Measurements from ENCODE around the gene FHL2. TPM values are rescaled to one million over a fixed set of nuclear protein-coding genes. Genes with fewer than 3 reads are reported as not detected.

The FHL2 gene
- total and polyA plus RNA-seq, 9 of the 15 experiments (the other 6 are each of a cell fraction or from before 2014, with no cell fraction given): 7.5 to 33.1 (median 23.9) TPM

GRCh38 chr2:105369777-105370690 is 28.8 kb downstream of the FHL2 start:
- ChIA-PET CTCF (ENCODE audit: low intra/inter-chr PET ratio) (interaction anchor here (0.6 to 4.1 kb wide), 6 partner anchors 85 to 534 kb away, joined by 3 to 117 read pairs (median 4); no protein-coding TSS in a partner anchor), POLR2A (no interaction called here)
- H3K4me1 ChIP-seq (replicated peaks in 1 of 2; ENCODE audit: control insufficient read depth in 2 of 2, insufficient read depth in 2 of 2, low read length in 2 of 2): peaks cover 0 to 4% of the 10 kb centered on the region in 2 experiments; a peak in 2 of 5 replicates
- H3K4me2 ChIP-seq (ENCODE audit: insufficient read depth, low read length): peak overlapping the region; percentile 21; the same call in 1 of the 2 replicates
- no peaks in the 10 kb centered on the region for H4K20me1 ChIP-seq (replicated peaks; ENCODE audit: control insufficient read depth, insufficient read depth, low read length)
- no peaks in the 10 kb centered on the region for H3K9me1 ChIP-seq (ENCODE audit: control insufficient read depth, insufficient read depth, low read length)
- H3K4me3 ChIP-seq: no peak overlapping the region
- H3K79me2 ChIP-seq (ENCODE audit: control insufficient read depth, insufficient read depth, low read length): no peaks in the 10 kb centered on the region
- H3K36me3 ChIP-seq (ENCODE audit: control insufficient read depth, insufficient read depth, low read length): peaks cover 64% of the 10 kb centered on the region; the same call in 2 of the 3 replicates
- ATAC-seq (peak; percentile 99), FAIRE-seq (peak; percentile 94), DNase-seq (ENCODE audit: extremely low read depth in 1 of 4, low spot score in 3 of 4) (peak; percentile 62 to 90 (median 72))
- H3K9ac ChIP-seq (ENCODE audit: insufficient read depth in 1 of 2, low read depth in 2 of 2, low read length in 2 of 2): no peak overlapping the region
- BruUV-seq (replicated peaks): no TSS peak
- H2AFZ ChIP-seq (ENCODE audit: low read depth, low read length): peak overlapping the region; percentile 73
- no peaks in the 10 kb centered on the region for H3K27me3 ChIP-seq (ENCODE audit: control insufficient read depth in 2 of 2, insufficient read depth in 2 of 2, low read length in 2 of 2)
- intact Hi-C loops (cut with micrococcal nuclease): loop anchor here (1.0 to 5.0 kb wide), 2 partner anchors 82 to 151 kb away; no protein-coding TSS in a partner anchor
- in situ Hi-C loops (cut with MboI): loop anchor here (5.0 kb wide), 1 partner anchor 152 kb away; no protein-coding TSS in a partner anchor
- WGBS (ENCODE audit: insufficient coverage, low coverage, missing lambda C conversion rate): 40% methylated on average over 28 of the region's 30 CpGs
- H3K9me3 ChIP-seq (replicated peaks; ENCODE audit: control insufficient read depth, insufficient read depth, low read depth, low read length): no peaks in the 10 kb centered on the region
- no peak overlapping the region for H3K27ac ChIP-seq (ENCODE audit: extremely low read depth, low read depth, low read length)
- no peak for TF ChIP-seq FOXK1 (CRISPR knock-in tag; IDR thresholded peaks at IDR 0.05; ENCODE audit: borderline replicate concordance)
- TF ChIP-seq, protein P1, sequence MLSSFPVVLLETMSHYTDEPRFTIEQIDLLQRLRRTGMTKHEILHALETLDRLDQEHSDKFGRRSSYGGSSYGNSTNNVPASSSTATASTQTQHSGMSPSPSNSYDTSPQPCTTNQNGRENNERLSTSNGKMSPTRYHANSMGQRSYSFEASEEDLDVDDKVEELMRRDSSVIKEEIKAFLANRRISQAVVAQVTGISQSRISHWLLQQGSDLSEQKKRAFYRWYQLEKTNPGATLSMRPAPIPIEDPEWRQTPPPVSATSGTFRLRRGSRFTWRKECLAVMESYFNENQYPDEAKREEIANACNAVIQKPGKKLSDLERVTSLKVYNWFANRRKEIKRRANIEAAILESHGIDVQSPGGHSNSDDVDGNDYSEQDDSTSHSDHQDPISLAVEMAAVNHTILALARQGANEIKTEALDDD (IDR thresholded peaks at IDR 0.05): peak; percentile 53; the same call in 1 of the 2 replicates
- TF ChIP-seq CC2D1A (IDR thresholded peaks at IDR 0.05): 0 out of 2 replicates have a peak, but pooled peaks have one; percentile 34
- TF ChIP-seq FOXA3 (CRISPR knock-in tag; conservative IDR thresholded peaks at IDR 0.05 in 1 of 2, IDR thresholded peaks at IDR 0.05 in 1 of 2): no peak
- peak; percentile 99 for TF ChIP-seq ZBTB33 (CRISPR knock-in tag; IDR thresholded peaks at IDR 0.05)
- peak; percentile 63; the same call in 1 of the 2 replicates for TF ChIP-seq TFAP4 (CRISPR knock-in tag; IDR thresholded peaks at IDR 0.05; ENCODE audit: borderline replicate concordance)
- peak; percentile 63; the same call in 1 of the 2 replicates for TF ChIP-seq L3MBTL2 (IDR thresholded peaks at IDR 0.05)
- TF ChIP-seq JUNB (CRISPR knock-in tag; conservative IDR thresholded peaks at IDR 0.05): no peak
- no peak for TF ChIP-seq ZNF717 (CRISPR knock-in tag; IDR thresholded peaks at IDR 0.05)
- no peak for TF ChIP-seq SP1 (CRISPR knock-in tag; IDR thresholded peaks at IDR 0.05)
